GM19035 (cell line): ENCODE results near the gene SAMD11.

Source experiments
- ATAC-seq: cut with Tn5 transposase; IDR thresholded peaks from one replicate; pipeline ENCODE4 v1.9.1; 2021; ENCODE audit not compliant: unreplicated experiment

Gene SAMD11

GRCh38 chr1:992362-992761 is 68.6 kb downstream of the SAMD11 start:
- no peak for ATAC-seq

DNA sequence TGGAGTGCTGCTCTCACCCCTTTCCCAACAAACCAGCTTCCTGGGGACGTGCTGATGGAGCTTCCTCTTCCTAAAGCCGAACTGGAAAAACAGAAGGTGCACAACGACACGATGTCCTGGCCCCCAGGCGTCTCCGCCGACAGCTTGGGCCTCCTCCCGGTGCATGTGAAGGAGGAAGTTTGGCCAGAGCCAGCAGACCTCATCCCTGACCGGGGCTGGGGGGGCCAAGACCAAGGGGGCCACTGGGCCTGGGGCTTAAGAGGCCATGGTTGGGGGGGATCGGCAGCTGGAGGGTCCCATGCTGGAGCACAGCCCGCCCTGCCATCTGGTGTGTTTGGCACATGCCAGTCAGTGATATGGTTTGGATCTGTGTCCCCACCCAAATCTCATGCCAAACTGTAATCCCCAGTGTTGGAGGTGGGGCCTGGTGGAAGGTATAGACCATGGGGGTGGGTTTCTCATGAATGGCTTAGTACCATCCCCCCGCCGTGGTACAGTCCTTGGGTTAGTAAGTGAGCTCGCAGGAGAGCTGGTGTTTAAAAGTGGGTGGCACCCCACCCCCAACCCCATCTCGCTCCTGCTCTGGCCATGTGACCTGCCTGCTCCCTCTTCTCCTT is 69.8 kb downstream of the SAMD11 start:
- ATAC-seq, result no peak
